Testis (tissue), 2 donors: Measurements from ENCODE around the gene IGFBP6.

Experiments
- CTCF ChIP-seq, 3 experiments: fragments of 450-650 bp in 2 of 3; fragments of 200-600 bp in 1 of 3; sonication (generic) in 1 of 3; IDR thresholded peaks; one replicate each; pipeline ENCODE4 v1.5.1; 2016 to 2019; ENCODE audit warnings: antibody characterized with exemption in 3 of 3, mild to moderate bottlenecking in 2 of 3, moderate library complexity in 1 of 3
- POLR2A ChIP-seq: fragments of 450-650 bp; IDR thresholded peaks from one replicate; pipeline ENCODE4 v1.6.1; 2017; ENCODE audit warnings: antibody characterized with exemption, mild to moderate bottlenecking, moderate library complexity

DNA sequence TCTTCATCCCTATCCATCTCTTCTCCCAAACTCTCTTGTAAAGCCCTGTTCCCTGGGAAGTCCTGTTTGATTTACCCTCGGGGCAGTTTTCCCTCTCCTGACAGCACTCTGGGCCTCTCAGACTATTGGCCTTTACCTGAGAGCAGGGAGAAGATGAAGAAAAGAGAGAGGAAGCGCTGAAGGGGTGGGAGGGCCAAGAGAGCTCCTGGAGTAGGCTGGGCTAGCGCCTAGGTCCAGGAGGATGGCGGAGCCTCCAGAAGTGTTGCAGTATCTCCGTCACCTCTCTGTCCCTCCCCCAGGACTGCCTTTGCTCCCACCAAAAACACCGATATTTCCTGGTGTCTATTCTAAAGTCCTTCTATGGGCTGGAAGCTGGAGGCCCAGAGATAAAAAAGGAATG lies 5.7 kb upstream of the IGFBP6 start:
- TF ChIP-seq POLR2A (no peak), CTCF (IDR thresholded peaks at IDR 0.05) (no peak)
